ENCODE results near the gene LRRC25. TPM values are rescaled to one million over a fixed set of nuclear protein-coding genes. Genes with fewer than 3 reads are reported as not detected.

Gene LRRC25
- total RNA-seq, 1 experiment from 2014 or later: 0.12 TPM

DNA sequence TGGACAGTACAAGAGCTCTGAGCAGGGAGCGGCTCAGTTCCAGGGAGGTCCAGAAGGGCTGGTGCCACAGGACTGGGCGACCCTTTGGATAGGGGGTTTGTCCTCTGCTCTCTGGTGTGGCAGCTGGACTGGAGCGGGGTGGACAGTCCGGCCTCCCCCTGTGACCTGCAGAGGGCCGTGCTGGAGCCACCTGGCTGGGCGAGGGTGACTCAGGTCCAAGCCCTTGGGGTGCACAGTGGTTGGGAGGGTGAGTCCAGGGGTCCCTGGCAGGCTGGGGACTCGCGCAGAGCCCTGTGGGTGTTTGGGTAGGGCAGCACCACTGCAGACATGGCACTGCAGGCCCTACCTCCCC is 29.0 kb upstream of the LRRC25 start:
- Histone ChIP-seq H3K4me3 (replicated peaks in 1 of 2; ENCODE audit: low read depth in 1 of 2, low read length in 2 of 2) (no peak overlapping the region), H3K9me3 (ENCODE audit: control insufficient read depth in 1 of 2, insufficient read depth in 1 of 2, low read depth in 1 of 2, low read length in 2 of 2) (no peaks in the 10 kb centered on the region), H3K9ac (ENCODE audit: low read length) (no peak overlapping the region), H3K9me2 (ENCODE audit: insufficient read depth) (no peaks in the 10 kb centered on the region), H3K4me2 (ENCODE audit: low read length) (no peak overlapping the region), H3K36me3 (ENCODE audit: control insufficient read depth in 1 of 2, insufficient read depth in 2 of 2, low read length in 2 of 2) (peaks cover 0 to 5% of the 10 kb centered on the region in 2 experiments; a peak in 2 of 4 replicates), H3K27ac (ENCODE audit: low read depth, low read length) (peak overlapping the region; percentile 35; the same call in 1 of the 2 replicates), H3K79me2 (ENCODE audit: insufficient read depth, low read length) (peaks cover 58% of the 10 kb centered on the region), H2AFZ (ENCODE audit: low read depth, low read length, poor library complexity, severe bottlenecking) (no peak overlapping the region), H4K20me1 (ENCODE audit: insufficient read depth) (no peaks in the 10 kb centered on the region), H3K4me1 (ENCODE audit: control insufficient read depth in 1 of 2, insufficient read depth in 2 of 2, low read length in 2 of 2) (peaks cover 15 to 34% of the 10 kb centered on the region in 2 experiments), H3K27me3 (ENCODE audit: insufficient read depth, low read length) (no peaks in the 10 kb centered on the region)
- no peak; the same call in 1 of the 2 replicates for ATAC-seq
- ChIA-PET POLR2A (no interaction called here), RAD21 (ENCODE audit: low non-redundant PET in 1 of 2, low total read pairs in 2 of 2, uncharacterized antibody in 2 of 2, unreplicated experiment in 2 of 2) (no interaction called here), CTCF (no interaction called here)
- no TSS peak for BruUV-seq (replicated peaks)
- DNase-seq (ENCODE audit: low read depth, low spot score): no peak
- intact Hi-C loops (cut with micrococcal nuclease): no loop called here
- TF ChIP-seq JUND (IDR thresholded peaks at IDR 0.05) (no peak), SP1 (IDR thresholded peaks at IDR 0.05; ENCODE audit: low read depth) (no peak), SRF (IDR thresholded peaks at IDR 0.05; ENCODE audit: low read depth) (no peak), YY1 (IDR thresholded peaks at IDR 0.05; ENCODE audit: extremely low read depth, insufficient replicate concordance, low read depth, low read length) (no peak), RAD21 (IDR thresholded peaks at IDR 0.05; ENCODE audit: low read depth) (no peak), POLR2A (IDR thresholded peaks at IDR 0.05; ENCODE audit: borderline replicate concordance, extremely low read depth, insufficient read depth, insufficient read length) (no peak), TCF7L2 (IDR thresholded peaks at IDR 0.05; ENCODE audit: borderline replicate concordance, extremely low read depth, insufficient read depth, insufficient read length) (no peak), EZH2phosphoT487 (IDR thresholded peaks at IDR 0.05; ENCODE audit: borderline replicate concordance) (no peak), FOSL1 (IDR thresholded peaks at IDR 0.05; ENCODE audit: low read depth) (no peak), ZFX (IDR thresholded peaks at IDR 0.05) (no peak), ZNF274 (IDR thresholded peaks at IDR 0.05; ENCODE audit: low read depth, low read length) (no peak), ELF1 (IDR thresholded peaks at IDR 0.05; ENCODE audit: borderline replicate concordance, low read depth) (no peak), EZH2 (IDR thresholded peaks at IDR 0.05) (no peak), CEBPB (IDR thresholded peaks at IDR 0.05; ENCODE audit: low read depth) (no peak)
- TF ChIP-seq, protein P1, sequence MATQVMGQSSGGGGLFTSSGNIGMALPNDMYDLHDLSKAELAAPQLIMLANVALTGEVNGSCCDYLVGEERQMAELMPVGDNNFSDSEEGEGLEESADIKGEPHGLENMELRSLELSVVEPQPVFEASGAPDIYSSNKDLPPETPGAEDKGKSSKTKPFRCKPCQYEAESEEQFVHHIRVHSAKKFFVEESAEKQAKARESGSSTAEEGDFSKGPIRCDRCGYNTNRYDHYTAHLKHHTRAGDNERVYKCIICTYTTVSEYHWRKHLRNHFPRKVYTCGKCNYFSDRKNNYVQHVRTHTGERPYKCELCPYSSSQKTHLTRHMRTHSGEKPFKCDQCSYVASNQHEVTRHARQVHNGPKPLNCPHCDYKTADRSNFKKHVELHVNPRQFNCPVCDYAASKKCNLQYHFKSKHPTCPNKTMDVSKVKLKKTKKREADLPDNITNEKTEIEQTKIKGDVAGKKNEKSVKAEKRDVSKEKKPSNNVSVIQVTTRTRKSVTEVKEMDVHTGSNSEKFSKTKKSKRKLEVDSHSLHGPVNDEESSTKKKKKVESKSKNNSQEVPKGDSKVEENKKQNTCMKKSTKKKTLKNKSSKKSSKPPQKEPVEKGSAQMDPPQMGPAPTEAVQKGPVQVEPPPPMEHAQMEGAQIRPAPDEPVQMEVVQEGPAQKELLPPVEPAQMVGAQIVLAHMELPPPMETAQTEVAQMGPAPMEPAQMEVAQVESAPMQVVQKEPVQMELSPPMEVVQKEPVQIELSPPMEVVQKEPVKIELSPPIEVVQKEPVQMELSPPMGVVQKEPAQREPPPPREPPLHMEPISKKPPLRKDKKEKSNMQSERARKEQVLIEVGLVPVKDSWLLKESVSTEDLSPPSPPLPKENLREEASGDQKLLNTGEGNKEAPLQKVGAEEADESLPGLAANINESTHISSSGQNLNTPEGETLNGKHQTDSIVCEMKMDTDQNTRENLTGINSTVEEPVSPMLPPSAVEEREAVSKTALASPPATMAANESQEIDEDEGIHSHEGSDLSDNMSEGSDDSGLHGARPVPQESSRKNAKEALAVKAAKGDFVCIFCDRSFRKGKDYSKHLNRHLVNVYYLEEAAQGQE (IDR thresholded peaks at IDR 0.05; ENCODE audit: low read depth): no peak
- TF ChIP-seq, protein P2, sequence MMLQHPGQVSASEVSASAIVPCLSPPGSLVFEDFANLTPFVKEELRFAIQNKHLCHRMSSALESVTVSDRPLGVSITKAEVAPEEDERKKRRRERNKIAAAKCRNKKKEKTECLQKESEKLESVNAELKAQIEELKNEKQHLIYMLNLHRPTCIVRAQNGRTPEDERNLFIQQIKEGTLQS (IDR thresholded peaks at IDR 0.05): no peak
